Measurements from ENCODE around the gene PKD1L1. TPM values are rescaled to one million over a fixed set of nuclear protein-coding genes. Genes with fewer than 3 reads are reported as not detected.

Gene PKD1L1
- total RNA-seq, 1 experiment from 2014 or later = 0.17 TPM

DNA sequence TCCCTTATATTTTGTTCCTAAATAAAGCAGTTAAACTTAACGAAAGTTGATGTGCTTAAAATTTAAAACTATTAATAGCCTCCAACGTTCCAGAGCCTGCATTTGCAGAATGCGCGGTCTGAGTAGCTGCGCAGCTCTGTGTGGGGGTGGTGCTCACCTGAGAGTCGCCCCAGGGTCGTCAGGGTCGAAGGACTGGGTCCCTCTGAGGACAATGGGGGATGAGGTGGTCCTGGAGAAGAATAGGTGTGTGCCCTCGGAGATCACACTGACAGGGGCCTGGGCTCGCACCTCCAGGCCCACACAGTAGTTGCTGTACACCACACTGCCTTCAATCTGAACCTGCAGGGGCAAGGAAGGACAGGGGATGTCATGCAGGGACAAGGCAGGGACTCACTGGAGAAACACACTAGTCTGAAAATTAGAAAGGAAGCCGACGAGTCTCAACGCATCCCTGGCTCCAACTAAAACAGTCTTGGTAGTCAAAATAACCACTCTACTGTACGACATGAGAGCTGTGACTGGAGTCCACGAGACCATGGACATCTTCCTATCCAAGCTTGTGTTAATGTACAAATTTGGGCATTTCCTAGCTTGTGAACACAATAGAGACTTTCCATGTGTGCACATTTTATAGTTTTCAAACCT, 54.4 kb downstream of the PKD1L1 start:
- no TSS peak for BruUV-seq (replicated peaks)
- no peak overlapping the region for H3K4me2 ChIP-seq (ENCODE audit: low read length)
- H3K4me3 ChIP-seq (replicated peaks in 1 of 2; ENCODE audit: low read depth in 1 of 2, low read length in 2 of 2) = no peak overlapping the region
- CTCF ChIA-PET = no interaction called here
- H3K9ac ChIP-seq (ENCODE audit: low read length) = no peak overlapping the region
- no peak for ATAC-seq
- no peak for DNase-seq (ENCODE audit: low read depth, low spot score)
- no peaks in the 10 kb centered on the region for H3K36me3 ChIP-seq (ENCODE audit: control insufficient read depth in 1 of 2, insufficient read depth in 2 of 2, low read length in 2 of 2)
- H3K9me2 ChIP-seq (ENCODE audit: insufficient read depth) = no peaks in the 10 kb centered on the region
- no peak overlapping the region for H2AFZ ChIP-seq (ENCODE audit: low read depth, low read length, poor library complexity, severe bottlenecking)
- no peaks in the 10 kb centered on the region for H3K9me3 ChIP-seq (ENCODE audit: control insufficient read depth in 1 of 2, insufficient read depth in 1 of 2, low read depth in 1 of 2, low read length in 2 of 2)
- no peaks in the 10 kb centered on the region for H3K4me1 ChIP-seq (ENCODE audit: control insufficient read depth in 1 of 2, insufficient read depth in 2 of 2, low read length in 2 of 2)
- peaks cover 3% of the 10 kb centered on the region for H3K27me3 ChIP-seq (ENCODE audit: insufficient read depth, low read length)
- no peaks in the 10 kb centered on the region for H3K79me2 ChIP-seq (ENCODE audit: insufficient read depth, low read length)
- H3K27ac ChIP-seq (ENCODE audit: low read depth, low read length) = no peak overlapping the region
- RAD21 ChIA-PET (ENCODE audit: low non-redundant PET in 1 of 2, low total read pairs in 2 of 2, uncharacterized antibody in 2 of 2, unreplicated experiment in 2 of 2) = no interaction called here
- H4K20me1 ChIP-seq (ENCODE audit: insufficient read depth) = no peaks in the 10 kb centered on the region
- intact Hi-C loops (cut with micrococcal nuclease) = no loop called here
- POLR2A ChIA-PET = no interaction called here
- TF ChIP-seq SP1 (IDR thresholded peaks at IDR 0.05; ENCODE audit: low read depth) = no peak
- TF ChIP-seq EZH2phosphoT487 (IDR thresholded peaks at IDR 0.05; ENCODE audit: borderline replicate concordance) = no peak
- no peak for TF ChIP-seq FOSL1 (IDR thresholded peaks at IDR 0.05; ENCODE audit: low read depth)
- TF ChIP-seq, protein P1, sequence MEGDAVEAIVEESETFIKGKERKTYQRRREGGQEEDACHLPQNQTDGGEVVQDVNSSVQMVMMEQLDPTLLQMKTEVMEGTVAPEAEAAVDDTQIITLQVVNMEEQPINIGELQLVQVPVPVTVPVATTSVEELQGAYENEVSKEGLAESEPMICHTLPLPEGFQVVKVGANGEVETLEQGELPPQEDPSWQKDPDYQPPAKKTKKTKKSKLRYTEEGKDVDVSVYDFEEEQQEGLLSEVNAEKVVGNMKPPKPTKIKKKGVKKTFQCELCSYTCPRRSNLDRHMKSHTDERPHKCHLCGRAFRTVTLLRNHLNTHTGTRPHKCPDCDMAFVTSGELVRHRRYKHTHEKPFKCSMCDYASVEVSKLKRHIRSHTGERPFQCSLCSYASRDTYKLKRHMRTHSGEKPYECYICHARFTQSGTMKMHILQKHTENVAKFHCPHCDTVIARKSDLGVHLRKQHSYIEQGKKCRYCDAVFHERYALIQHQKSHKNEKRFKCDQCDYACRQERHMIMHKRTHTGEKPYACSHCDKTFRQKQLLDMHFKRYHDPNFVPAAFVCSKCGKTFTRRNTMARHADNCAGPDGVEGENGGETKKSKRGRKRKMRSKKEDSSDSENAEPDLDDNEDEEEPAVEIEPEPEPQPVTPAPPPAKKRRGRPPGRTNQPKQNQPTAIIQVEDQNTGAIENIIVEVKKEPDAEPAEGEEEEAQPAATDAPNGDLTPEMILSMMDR (IDR thresholded peaks at IDR 0.05 in 2 of 3, conservative IDR thresholded peaks at IDR 0.05 in 1 of 3; ENCODE audit: borderline replicate concordance in 1 of 3, insufficient read depth in 1 of 3, low read depth in 2 of 3, low read length in 2 of 3) = no peak
- TF ChIP-seq, protein P2, sequence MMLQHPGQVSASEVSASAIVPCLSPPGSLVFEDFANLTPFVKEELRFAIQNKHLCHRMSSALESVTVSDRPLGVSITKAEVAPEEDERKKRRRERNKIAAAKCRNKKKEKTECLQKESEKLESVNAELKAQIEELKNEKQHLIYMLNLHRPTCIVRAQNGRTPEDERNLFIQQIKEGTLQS (IDR thresholded peaks at IDR 0.05) = no peak
- TF ChIP-seq, protein P3, sequence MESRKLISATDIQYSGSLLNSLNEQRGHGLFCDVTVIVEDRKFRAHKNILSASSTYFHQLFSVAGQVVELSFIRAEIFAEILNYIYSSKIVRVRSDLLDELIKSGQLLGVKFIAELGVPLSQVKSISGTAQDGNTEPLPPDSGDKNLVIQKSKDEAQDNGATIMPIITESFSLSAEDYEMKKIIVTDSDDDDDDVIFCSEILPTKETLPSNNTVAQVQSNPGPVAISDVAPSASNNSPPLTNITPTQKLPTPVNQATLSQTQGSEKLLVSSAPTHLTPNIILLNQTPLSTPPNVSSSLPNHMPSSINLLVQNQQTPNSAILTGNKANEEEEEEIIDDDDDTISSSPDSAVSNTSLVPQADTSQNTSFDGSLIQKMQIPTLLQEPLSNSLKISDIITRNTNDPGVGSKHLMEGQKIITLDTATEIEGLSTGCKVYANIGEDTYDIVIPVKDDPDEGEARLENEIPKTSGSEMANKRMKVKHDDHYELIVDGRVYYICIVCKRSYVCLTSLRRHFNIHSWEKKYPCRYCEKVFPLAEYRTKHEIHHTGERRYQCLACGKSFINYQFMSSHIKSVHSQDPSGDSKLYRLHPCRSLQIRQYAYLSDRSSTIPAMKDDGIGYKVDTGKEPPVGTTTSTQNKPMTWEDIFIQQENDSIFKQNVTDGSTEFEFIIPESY (IDR thresholded peaks at IDR 0.05; ENCODE audit: extremely low read depth, insufficient replicate concordance, low read length) = no peak
- no peak for TF ChIP-seq SRF (IDR thresholded peaks at IDR 0.05; ENCODE audit: low read depth)
- no peak for TF ChIP-seq YY1 (IDR thresholded peaks at IDR 0.05; ENCODE audit: extremely low read depth, insufficient replicate concordance, low read depth, low read length)
- TF ChIP-seq, protein P4, sequence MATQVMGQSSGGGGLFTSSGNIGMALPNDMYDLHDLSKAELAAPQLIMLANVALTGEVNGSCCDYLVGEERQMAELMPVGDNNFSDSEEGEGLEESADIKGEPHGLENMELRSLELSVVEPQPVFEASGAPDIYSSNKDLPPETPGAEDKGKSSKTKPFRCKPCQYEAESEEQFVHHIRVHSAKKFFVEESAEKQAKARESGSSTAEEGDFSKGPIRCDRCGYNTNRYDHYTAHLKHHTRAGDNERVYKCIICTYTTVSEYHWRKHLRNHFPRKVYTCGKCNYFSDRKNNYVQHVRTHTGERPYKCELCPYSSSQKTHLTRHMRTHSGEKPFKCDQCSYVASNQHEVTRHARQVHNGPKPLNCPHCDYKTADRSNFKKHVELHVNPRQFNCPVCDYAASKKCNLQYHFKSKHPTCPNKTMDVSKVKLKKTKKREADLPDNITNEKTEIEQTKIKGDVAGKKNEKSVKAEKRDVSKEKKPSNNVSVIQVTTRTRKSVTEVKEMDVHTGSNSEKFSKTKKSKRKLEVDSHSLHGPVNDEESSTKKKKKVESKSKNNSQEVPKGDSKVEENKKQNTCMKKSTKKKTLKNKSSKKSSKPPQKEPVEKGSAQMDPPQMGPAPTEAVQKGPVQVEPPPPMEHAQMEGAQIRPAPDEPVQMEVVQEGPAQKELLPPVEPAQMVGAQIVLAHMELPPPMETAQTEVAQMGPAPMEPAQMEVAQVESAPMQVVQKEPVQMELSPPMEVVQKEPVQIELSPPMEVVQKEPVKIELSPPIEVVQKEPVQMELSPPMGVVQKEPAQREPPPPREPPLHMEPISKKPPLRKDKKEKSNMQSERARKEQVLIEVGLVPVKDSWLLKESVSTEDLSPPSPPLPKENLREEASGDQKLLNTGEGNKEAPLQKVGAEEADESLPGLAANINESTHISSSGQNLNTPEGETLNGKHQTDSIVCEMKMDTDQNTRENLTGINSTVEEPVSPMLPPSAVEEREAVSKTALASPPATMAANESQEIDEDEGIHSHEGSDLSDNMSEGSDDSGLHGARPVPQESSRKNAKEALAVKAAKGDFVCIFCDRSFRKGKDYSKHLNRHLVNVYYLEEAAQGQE (IDR thresholded peaks at IDR 0.05; ENCODE audit: low read depth) = no peak
- TF ChIP-seq SIN3A (IDR thresholded peaks at IDR 0.05; ENCODE audit: low read depth) = no peak
- no peak for TF ChIP-seq ZFX (IDR thresholded peaks at IDR 0.05)
- no peak for TF ChIP-seq RAD21 (IDR thresholded peaks at IDR 0.05; ENCODE audit: low read depth)
- TF ChIP-seq EGR1 (IDR thresholded peaks at IDR 0.05; ENCODE audit: low read depth) = no peak
- no peak for TF ChIP-seq ZNF274 (IDR thresholded peaks at IDR 0.05; ENCODE audit: low read depth, low read length)
- TF ChIP-seq CBX3 (IDR thresholded peaks at IDR 0.05; ENCODE audit: low read depth) = no peak
- no peak for TF ChIP-seq ELF1 (IDR thresholded peaks at IDR 0.05; ENCODE audit: borderline replicate concordance, low read depth)
- TF ChIP-seq, protein P5, sequence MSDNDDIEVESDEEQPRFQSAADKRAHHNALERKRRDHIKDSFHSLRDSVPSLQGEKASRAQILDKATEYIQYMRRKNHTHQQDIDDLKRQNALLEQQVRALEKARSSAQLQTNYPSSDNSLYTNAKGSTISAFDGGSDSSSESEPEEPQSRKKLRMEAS (IDR thresholded peaks at IDR 0.05) = no peak
- TF ChIP-seq TCF7L2 (IDR thresholded peaks at IDR 0.05; ENCODE audit: borderline replicate concordance, extremely low read depth, insufficient read depth, insufficient read length) = no peak
- TF ChIP-seq POLR2A (IDR thresholded peaks at IDR 0.05; ENCODE audit: borderline replicate concordance, extremely low read depth, insufficient read depth, insufficient read length) = no peak
- TF ChIP-seq POLR2AphosphoS5 (IDR thresholded peaks at IDR 0.05; ENCODE audit: low read depth, low read length) = no peak

Measured in HCT116 (cell line).